BLaER1 treated with 17β-estradiol and CSF1 and Interleukin-3, amounts not matched to agents 10 nM and 100 nM (cell line): ENCODE data around the gene RNF4.
A peak's percentile ranks its signal among the peaks of the same experiment; 100 is the strongest.

Source experiments
- H3K27ac ChIP-seq, 11 experiments: shearing (Covaris generic); formaldehyde crosslinking; 2 replicates each; pipeline ENCODE4 v1.8.1; 2022
- H3K27me3 ChIP-seq, 11 experiments: shearing (Covaris generic); formaldehyde crosslinking; 2 replicates each; pipeline ENCODE4 v1.8.1; 2022
- H3K36me3 ChIP-seq, 11 experiments: shearing (Covaris generic); formaldehyde crosslinking; 2 replicates each; pipeline ENCODE4 v1.8.1; 2022
- H3K4me1 ChIP-seq, 10 experiments: shearing (Covaris generic); formaldehyde crosslinking; 2 replicates each; pipeline ENCODE4 v1.8.1; 2022
- H3K4me2 ChIP-seq, 11 experiments: shearing (Covaris generic); formaldehyde crosslinking; 2 replicates each; pipeline ENCODE4 v1.8.1; 2022
- H3K4me3 ChIP-seq, 10 experiments: shearing (Covaris generic); formaldehyde crosslinking; 2 replicates each; pipeline ENCODE4 v1.8.1; 2022
- H3K9ac ChIP-seq, 11 experiments: shearing (Covaris generic); formaldehyde crosslinking; 2 replicates each; pipeline ENCODE4 v1.8.1; 2022
- H3K9me3 ChIP-seq, 11 experiments: shearing (Covaris generic); formaldehyde crosslinking; replicated peaks in 1 of 11; 2 replicates each; pipeline ENCODE4 v1.8.1; 2022
- H4K20me1 ChIP-seq, 11 experiments: shearing (Covaris generic); formaldehyde crosslinking; 2 replicates each; pipeline ENCODE4 v1.8.1; 2022
- Cebpa-rat ChIP-seq, 11 experiments: shearing (Covaris generic); IDR thresholded peaks; 2 replicates each; pipeline ENCODE4 v1.8.1; 2022

The RNF4 gene

GRCh38 chr4:2449511-2450392, 19.2 kb upstream of the RNF4 start:
- Histone ChIP-seq H3K9me3 (0 out of 22 replicates have a peak, but pooled peaks cover 0 to 8% (median 0%) of the 10 kb centered on the region in 11 experiments), H3K36me3 (no peaks in the 10 kb centered on the region), H3K27ac (no peak overlapping the region), H3K4me1 (peaks cover 0 to 31% (median 18%) of the 10 kb centered on the region in 10 experiments; a peak in 11 of 20 replicates), H3K27me3 (no peaks in the 10 kb centered on the region), H3K4me2 (peak overlapping the region in 3 of 11 experiments; percentile 1 to 15 (median 12); a peak in 2 of 22 replicates), H4K20me1 (peaks cover 0 to 11% (median 0%) of the 10 kb centered on the region in 11 experiments; a peak in 1 of 22 replicates), H3K4me3 (no peak overlapping the region), H3K9ac (no peak overlapping the region)
- no peak for TF ChIP-seq Cebpa-rat (IDR thresholded peaks at IDR 0.05)

- TF ChIP-seq Cebpa-rat (IDR thresholded peaks at IDR 0.05) = no peak
- peaks cover 0 to 31% (median 18%) of the 10 kb centered on the region in 10 experiments; a peak in 11 of 20 replicates for H3K4me1 ChIP-seq
- H3K27me3 ChIP-seq = no peaks in the 10 kb centered on the region
- 0 out of 22 replicates have a peak, but pooled peaks cover 0 to 8% (median 0%) of the 10 kb centered on the region in 11 experiments for H3K9me3 ChIP-seq
- peak overlapping the region in 1 of 11 experiments; percentile 14; a peak in 1 of 22 replicates for H3K9ac ChIP-seq
- no peak overlapping the region for H3K4me3 ChIP-seq
- H3K36me3 ChIP-seq = no peaks in the 10 kb centered on the region
- peaks cover 0 to 11% (median 0%) of the 10 kb centered on the region in 11 experiments; a peak in 1 of 22 replicates for H4K20me1 ChIP-seq
- peak overlapping the region in 3 of 11 experiments; percentile 1 to 15 (median 12); a peak in 2 of 22 replicates for H3K4me2 ChIP-seq
- H3K27ac ChIP-seq = no peak overlapping the region
Measured at GRCh38 chr4:2450394-2451035, 18.4 kb upstream of the RNF4 start.

- Histone ChIP-seq H3K27me3 (no peaks in the 10 kb centered on the region), H3K9me3 (0 out of 22 replicates have a peak, but pooled peaks cover 0 to 8% (median 0%) of the 10 kb centered on the region in 11 experiments), H3K4me1 (peaks cover 0 to 31% (median 18%) of the 10 kb centered on the region in 10 experiments; a peak in 11 of 20 replicates), H3K4me2 (no peak overlapping the region), H3K4me3 (no peak overlapping the region), H3K27ac (no peak overlapping the region), H3K9ac (no peak overlapping the region), H3K36me3 (no peaks in the 10 kb centered on the region), H4K20me1 (peaks cover 0 to 11% (median 0%) of the 10 kb centered on the region in 11 experiments; a peak in 1 of 22 replicates)
- no peak for TF ChIP-seq Cebpa-rat (IDR thresholded peaks at IDR 0.05)
Measured at GRCh38 chr4:2451036-2451520, 17.8 kb upstream of the RNF4 start.

GRCh38 chr4:2451821-2452785, 16.8 kb upstream of the RNF4 start:
- Histone ChIP-seq H3K27ac (no peak overlapping the region), H3K4me3 (no peak overlapping the region), H4K20me1 (peaks cover 0 to 11% (median 0%) of the 10 kb centered on the region in 11 experiments; a peak in 1 of 22 replicates), H3K9ac (no peak overlapping the region), H3K9me3 (0 out of 22 replicates have a peak, but pooled peaks cover 0 to under 1% (median 0%) of the 10 kb centered on the region in 11 experiments), H3K27me3 (no peaks in the 10 kb centered on the region), H3K4me1 (peaks cover 0 to 31% (median 18%) of the 10 kb centered on the region in 10 experiments; a peak in 11 of 20 replicates), H3K4me2 (peak overlapping the region in 6 of 11 experiments; percentile 18 to 55 (median 40); a peak in 12 of 22 replicates), H3K36me3 (no peaks in the 10 kb centered on the region)
- no peak for TF ChIP-seq Cebpa-rat (IDR thresholded peaks at IDR 0.05)

- no peaks in the 10 kb centered on the region for H3K9me3 ChIP-seq
- no peak overlapping the region for H3K4me2 ChIP-seq
- H3K4me3 ChIP-seq = no peak overlapping the region
- no peaks in the 10 kb centered on the region for H3K36me3 ChIP-seq
- H3K9ac ChIP-seq = no peak overlapping the region
- H4K20me1 ChIP-seq = peaks cover 0 to 17% (median 0%) of the 10 kb centered on the region in 11 experiments; a peak in 2 of 22 replicates
- H3K27ac ChIP-seq = no peak overlapping the region
- peaks cover 5 to 33% (median 17%) of the 10 kb centered on the region in 10 experiments; a peak in 19 of 20 replicates for H3K4me1 ChIP-seq
- no peak for TF ChIP-seq Cebpa-rat (IDR thresholded peaks at IDR 0.05)
- peaks cover 12 to 21% (median 14%) of the 10 kb centered on the region in 11 experiments for H3K27me3 ChIP-seq
Measured at GRCh38 chr4:2457481-2458295, 11.2 kb upstream of the RNF4 start.

DNA sequence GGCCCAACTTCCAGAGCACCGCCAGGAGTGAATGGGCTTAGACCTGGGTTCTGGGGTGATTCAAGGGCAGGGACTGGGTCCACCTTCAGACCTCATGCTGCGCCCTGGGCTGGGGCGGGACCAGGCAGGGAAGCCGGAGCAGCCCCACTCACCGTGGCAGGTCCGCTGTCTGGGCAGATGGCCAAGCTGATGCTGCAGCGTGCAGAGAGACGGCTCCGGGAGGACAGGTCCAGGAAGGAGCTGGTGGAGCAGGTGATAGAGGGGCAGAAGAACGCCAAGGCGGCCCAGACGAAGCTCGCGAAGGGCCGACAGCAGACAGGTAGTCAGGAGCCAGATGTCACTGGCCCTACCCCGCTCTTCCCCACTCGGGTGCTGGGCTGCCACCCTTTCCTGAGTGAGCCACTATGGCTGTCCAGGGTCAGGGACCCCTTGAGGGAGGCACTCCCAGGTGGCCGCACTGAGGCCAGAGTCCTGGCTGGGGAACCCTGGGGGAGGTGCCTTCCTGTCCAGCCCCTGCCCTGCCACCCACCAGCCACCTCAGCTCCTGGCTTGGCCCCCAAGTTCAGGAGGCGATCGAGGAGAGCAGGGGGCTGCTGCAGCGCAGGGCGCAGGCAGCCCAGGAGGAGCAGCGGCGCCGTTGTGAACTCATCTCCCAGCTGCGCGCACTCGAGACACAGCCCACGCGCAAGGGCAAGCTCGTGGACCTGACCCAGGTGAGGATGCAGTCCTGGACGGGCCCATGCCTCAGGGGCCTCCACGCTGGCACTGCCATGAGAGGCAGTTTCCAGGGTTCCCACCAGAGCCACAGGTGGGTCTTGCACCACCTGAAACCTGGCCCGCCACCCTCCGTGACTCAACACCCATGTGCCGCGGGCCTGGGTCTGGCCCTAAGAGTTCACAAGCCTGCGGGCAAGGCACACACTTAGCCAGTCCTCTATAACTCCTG, 10.1 kb upstream of the RNF4 start:
- H3K36me3 ChIP-seq = no peaks in the 10 kb centered on the region
- H3K4me3 ChIP-seq = no peak overlapping the region
- no peaks in the 10 kb centered on the region for H3K9me3 ChIP-seq
- peaks cover 0 to 26% (median 7%) of the 10 kb centered on the region in 11 experiments; a peak in 7 of 22 replicates for H4K20me1 ChIP-seq
- H3K27me3 ChIP-seq = peaks cover 21 to 31% (median 24%) of the 10 kb centered on the region in 11 experiments
- H3K9ac ChIP-seq = no peak overlapping the region
- peaks cover 6 to 27% (median 13%) of the 10 kb centered on the region in 10 experiments for H3K4me1 ChIP-seq
- H3K27ac ChIP-seq = no peak overlapping the region
- no peak overlapping the region for H3K4me2 ChIP-seq
- no peak for TF ChIP-seq Cebpa-rat (IDR thresholded peaks at IDR 0.05)
